GM21717 (cell line): ENCODE results near the gene INTS14.
A peak's percentile ranks its signal among the peaks of the same experiment; 100 is the strongest.

ENCODE experiments used
- ATAC-seq: cut with Tn5 transposase; IDR thresholded peaks from one replicate; pipeline ENCODE4 v1.9.1; 2021; ENCODE audit warnings: mild to moderate bottlenecking, moderate library complexity; ENCODE audit not compliant: unreplicated experiment

Gene INTS14

DNA sequence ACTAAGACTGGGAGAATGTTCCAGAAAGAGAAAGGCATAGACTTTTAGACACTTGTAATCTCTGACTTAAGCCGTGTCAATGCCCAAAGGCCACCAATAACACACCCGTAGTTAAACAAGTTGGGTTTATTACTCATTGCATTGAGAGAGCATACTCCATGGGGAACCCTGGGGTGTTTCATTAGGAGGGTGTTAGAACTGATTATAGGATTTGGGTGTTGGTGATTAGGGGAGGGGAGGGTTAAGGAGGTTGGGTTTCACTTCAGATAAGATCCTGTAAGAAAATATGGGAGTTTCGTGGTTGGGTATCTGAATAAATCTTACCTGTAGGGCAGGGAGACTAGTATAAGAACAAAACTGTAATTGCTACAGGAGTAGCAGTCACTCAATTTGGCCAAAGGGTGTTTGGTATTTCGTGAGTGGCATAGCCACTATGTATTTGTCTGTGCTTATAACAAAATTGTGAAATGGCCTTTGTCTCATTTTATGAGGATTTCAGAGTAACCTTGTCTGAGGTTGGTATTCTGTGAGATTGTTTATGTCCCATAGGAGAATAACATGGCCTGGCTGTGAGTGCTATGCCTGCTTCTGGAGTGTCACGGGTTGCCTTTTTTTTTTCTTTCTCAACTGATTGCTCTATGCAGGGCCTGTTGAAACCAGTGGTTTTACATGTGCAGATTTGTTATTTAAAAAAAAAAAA is 77.7 kb downstream of the INTS14 start:
- no peak for ATAC-seq

DNA sequence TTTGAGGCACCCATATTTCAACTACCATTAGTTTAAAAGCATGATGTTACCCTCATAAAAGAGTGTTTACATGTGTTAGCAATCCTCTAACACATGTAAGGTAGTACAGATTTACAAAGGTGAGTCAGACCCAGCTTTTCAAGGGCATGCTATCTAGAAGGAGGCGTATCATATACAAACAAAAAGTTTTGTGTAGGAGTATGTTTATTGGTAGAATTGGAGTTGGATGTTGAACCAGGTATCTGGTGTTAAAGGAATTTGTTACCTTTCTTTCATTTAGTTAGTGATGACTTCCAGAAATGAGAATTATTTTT is 78.2 kb downstream of the INTS14 start:
- no peak for ATAC-seq

DNA sequence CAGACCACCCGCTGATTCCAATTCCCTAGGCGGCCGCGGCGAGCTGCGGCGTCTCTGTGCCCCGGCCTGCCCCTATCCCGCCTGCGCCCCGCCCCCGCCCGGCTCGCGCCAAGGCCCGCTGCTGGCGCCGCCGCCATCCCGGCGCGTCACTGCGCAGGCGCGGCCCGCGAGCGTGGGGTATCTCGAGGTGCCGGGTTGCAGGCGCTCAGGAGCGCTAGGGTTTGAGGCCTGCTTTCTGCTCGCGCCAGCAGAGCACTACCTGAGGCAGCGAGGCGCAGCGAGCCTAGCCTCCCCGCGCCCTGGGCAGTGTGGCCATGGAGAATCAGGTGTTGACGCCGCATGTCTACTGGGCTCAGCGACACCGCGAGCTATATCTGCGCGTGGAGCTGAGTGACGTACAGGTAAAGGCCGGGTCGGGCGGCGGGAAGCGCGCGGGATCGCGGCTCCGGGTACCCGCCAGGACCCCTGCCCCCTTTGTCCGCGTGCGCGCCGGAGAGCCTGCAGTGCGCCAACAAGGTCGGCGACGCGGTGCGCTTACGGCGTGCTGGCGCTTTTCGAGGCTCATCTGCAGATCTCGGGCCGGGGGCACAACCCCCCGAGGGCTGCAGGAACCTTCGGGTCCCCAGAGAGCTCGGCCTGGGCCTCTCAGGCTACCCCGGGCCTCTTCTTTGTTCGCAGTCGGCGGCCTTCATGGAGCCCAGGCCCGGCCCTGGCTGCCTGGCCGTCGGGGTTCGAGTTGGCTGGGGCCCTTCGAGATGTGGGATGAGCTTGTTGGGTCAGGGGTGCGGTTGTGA is 80.4 kb downstream of the INTS14 start, which contains the start of gene HACD3:
HACD3 (plus strand) TSS at position 146 of the 794 bp plus-strand sequence; CDS start at position 315, 169 bp downstream.
- peak; percentile 61 for ATAC-seq

DNA sequence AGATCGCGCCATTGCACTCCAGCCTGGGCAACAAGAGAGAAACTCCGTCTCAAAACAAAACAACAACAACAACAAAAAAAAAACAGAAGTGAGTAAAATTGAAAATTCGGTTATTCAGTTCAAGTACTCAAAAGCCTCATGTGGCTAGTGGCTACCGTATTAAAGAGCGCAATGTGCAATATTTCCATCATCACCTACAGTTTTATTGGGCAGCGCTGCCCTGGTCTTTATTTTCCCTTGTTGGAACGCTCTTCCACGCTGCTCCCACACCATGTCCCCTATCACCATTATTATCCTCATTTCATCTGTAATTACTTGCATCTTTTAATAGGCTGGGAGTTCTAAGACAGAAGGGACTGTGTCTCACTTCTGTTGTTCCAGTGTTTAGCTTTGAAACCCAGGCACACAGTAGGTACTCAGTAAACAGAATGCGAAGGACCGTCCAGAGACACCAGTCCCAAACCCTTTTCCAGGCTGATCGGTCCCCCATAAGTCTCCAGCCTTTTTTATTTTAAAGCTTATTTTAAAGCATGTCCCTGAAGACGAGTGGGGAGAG is 81.1 kb downstream of the INTS14 start:
- no peak for ATAC-seq
